Measurements from ENCODE around the gene MGAT4B. TPM values are rescaled to one million over a fixed set of nuclear protein-coding genes. Genes with fewer than 3 reads are reported as not detected.

MGAT4B gene
- total and polyA plus RNA-seq, 2 of the 13 experiments (the other 11 are each of a cell fraction or from before 2014, with no cell fraction given), result 93.5 to 130 TPM

DNA sequence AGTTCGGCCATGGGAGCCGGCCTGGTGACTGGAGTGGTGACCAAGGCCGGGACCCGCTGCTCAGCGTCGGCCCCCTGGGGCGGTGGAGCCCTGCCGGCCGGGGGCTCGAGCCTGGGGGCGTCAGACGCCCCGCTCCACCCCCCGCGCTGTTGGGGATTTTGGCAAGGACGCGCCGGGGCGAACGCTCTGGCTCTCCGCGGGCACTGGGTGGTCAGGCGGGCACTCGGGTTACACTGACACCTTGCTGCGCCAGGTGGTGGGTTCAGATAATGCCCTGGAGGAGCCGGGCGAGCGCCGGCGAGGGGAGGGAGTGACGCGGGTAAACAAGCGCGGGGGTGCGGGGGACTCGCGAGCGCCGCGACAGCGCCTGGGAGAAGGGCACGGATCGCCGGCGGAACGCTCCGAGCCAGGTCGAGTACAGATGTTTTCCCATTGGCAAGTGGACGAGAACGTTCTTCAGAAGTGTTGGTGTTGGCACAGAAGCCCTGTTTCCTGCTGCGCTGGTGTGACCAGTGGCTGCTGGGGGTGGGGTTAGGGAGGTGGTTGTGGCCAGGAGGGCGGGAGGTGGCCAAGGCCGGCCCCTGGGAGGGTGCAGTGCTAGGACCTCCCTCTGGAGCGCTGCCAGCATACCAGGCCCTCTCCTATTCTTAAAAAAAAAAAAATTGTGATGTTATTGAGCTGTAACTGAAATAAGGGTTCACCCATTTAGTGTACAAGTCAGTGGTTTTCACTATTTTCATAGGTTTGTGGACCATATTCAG, 14.8 kb upstream of the MGAT4B start (continued):
- TF ChIP-seq RFX5 (IDR thresholded peaks at IDR 0.05; ENCODE audit: low read depth, low read length) (no peak), CSRNP1 (CRISPR knock-in tag; IDR thresholded peaks at IDR 0.05) (no peak), ZNF740 (CRISPR knock-in tag; IDR thresholded peaks at IDR 0.05) (0 out of 2 replicates have a peak, but pooled peaks have one; percentile 28), MNT (IDR thresholded peaks at IDR 0.05) (no peak), ZMAT5 (CRISPR knock-in tag; IDR thresholded peaks at IDR 0.05; ENCODE audit: borderline replicate concordance, low read depth) (no peak; the same call in 1 of the 2 replicates), TAF1 (CRISPR knock-in tag; IDR thresholded peaks at IDR 0.05) (peak; percentile 59; the same call in 1 of the 2 replicates), ZNF232 (CRISPR knock-in tag; IDR thresholded peaks at IDR 0.05; ENCODE audit: borderline replicate concordance) (0 out of 2 replicates have a peak, but pooled peaks have one; percentile 40), ZNF44 (CRISPR knock-in tag; IDR thresholded peaks at IDR 0.05) (no peak), ZBTB7B (CRISPR knock-in tag; IDR thresholded peaks at IDR 0.05) (no peak), IRX3 (CRISPR knock-in tag; IDR thresholded peaks at IDR 0.05; ENCODE audit: borderline replicate concordance, low read depth) (no peak), THAP7 (CRISPR knock-in tag; IDR thresholded peaks at IDR 0.05) (no peak), PAX8 (CRISPR knock-in tag; IDR thresholded peaks at IDR 0.05; ENCODE audit: borderline replicate concordance) (no peak; the same call in 1 of the 2 replicates), ZNF121 (CRISPR knock-in tag; IDR thresholded peaks at IDR 0.05) (no peak)
- TF ChIP-seq, protein P1, sequence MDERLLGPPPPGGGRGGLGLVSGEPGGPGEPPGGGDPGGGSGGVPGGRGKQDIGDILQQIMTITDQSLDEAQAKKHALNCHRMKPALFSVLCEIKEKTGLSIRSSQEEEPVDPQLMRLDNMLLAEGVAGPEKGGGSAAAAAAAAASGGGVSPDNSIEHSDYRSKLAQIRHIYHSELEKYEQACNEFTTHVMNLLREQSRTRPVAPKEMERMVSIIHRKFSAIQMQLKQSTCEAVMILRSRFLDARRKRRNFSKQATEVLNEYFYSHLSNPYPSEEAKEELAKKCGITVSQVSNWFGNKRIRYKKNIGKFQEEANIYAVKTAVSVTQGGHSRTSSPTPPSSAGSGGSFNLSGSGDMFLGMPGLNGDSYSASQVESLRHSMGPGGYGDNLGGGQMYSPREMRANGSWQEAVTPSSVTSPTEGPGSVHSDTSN (CRISPR knock-in tag; IDR thresholded peaks at IDR 0.05), result no peak
- TF ChIP-seq, protein P2, sequence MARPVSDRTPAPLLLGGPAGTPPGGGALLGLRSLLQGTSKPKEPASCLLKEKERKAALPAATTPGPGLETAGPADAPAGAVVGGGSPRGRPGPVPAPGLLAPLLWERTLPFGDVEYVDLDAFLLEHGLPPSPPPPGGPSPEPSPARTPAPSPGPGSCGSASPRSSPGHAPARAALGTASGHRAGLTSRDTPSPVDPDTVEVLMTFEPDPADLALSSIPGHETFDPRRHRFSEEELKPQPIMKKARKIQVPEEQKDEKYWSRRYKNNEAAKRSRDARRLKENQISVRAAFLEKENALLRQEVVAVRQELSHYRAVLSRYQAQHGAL (CRISPR knock-in tag; IDR thresholded peaks at IDR 0.05; ENCODE audit: not compliant biosample characterization), result no peak
- TF ChIP-seq, protein P3, sequence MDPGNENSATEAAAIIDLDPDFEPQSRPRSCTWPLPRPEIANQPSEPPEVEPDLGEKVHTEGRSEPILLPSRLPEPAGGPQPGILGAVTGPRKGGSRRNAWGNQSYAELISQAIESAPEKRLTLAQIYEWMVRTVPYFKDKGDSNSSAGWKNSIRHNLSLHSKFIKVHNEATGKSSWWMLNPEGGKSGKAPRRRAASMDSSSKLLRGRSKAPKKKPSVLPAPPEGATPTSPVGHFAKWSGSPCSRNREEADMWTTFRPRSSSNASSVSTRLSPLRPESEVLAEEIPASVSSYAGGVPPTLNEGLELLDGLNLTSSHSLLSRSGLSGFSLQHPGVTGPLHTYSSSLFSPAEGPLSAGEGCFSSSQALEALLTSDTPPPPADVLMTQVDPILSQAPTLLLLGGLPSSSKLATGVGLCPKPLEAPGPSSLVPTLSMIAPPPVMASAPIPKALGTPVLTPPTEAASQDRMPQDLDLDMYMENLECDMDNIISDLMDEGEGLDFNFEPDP (CRISPR knock-in tag; conservative IDR thresholded peaks at IDR 0.05), result 0 out of 2 replicates have a peak, but pooled peaks have one; percentile 96

Data from HepG2 (cell line).